Parathyroid adenoma (tissue), 2 donors: Measurements from ENCODE around the gene CDH13.

Experiments
- H2AFZ ChIP-seq: fragments of 300-600 bp; sonication (generic); one replicate; pipeline ENCODE4 v1.7.0; 2017; ENCODE audit warnings: antibody characterized with exemption, mild to moderate bottlenecking
- H3K27ac ChIP-seq: fragments of 300-600 bp; sonication (generic); one replicate; pipeline ENCODE4 v1.7.0; 2017
- H3K27me3 ChIP-seq: fragments of 300-600 bp; sonication (generic); one replicate; pipeline ENCODE4 v1.7.0; 2017; ENCODE audit warnings: low read length; ENCODE audit not compliant: control insufficient read depth, insufficient read depth
- H3K36me3 ChIP-seq: fragments of 300-600 bp; sonication (generic); one replicate; pipeline ENCODE4 v1.7.0; 2017; ENCODE audit warnings: low read length; ENCODE audit not compliant: control insufficient read depth, insufficient read depth
- H3K4me1 ChIP-seq: fragments of 300-600 bp; sonication (generic); one replicate; pipeline ENCODE4 v1.7.0; 2017; ENCODE audit warnings: control low read depth
- H3K4me2 ChIP-seq: fragments of 300-600 bp; sonication (generic); one replicate; pipeline ENCODE4 v1.7.0; 2017; ENCODE audit warnings: low read length
- H3K4me3 ChIP-seq: fragments of 300-600 bp; sonication (generic); one replicate; pipeline ENCODE4 v1.7.0; 2017; ENCODE audit warnings: low read depth, low read length
- H3K79me2 ChIP-seq: fragments of 300-600 bp; sonication (generic); one replicate; pipeline ENCODE4 v1.7.0; 2017; ENCODE audit warnings: control low read depth
- H3K9ac ChIP-seq: fragments of 300-600 bp; sonication (generic); one replicate; pipeline ENCODE4 v1.7.0; 2017; ENCODE audit warnings: mild to moderate bottlenecking
- H3K9me3 ChIP-seq: fragments of 300-600 bp; sonication (generic); one replicate; pipeline ENCODE4 v1.7.0; 2017; ENCODE audit warnings: low read length; ENCODE audit not compliant: control insufficient read depth
- CTCF ChIP-seq: fragments of 300-600 bp; sonication (generic); IDR thresholded peaks from one replicate; pipeline ENCODE4 v1.7.0; 2017; ENCODE audit warnings: antibody characterized with exemption, mild to moderate bottlenecking
- donor health status: primary hyperparathyroidism.

CDH13 gene

GRCh38 chr16:83105279-83106077 is 478.7 kb downstream of the CDH13 start:
- H3K79me2 ChIP-seq: no peaks in the 10 kb centered on the region
- no peaks in the 10 kb centered on the region for H3K4me1 ChIP-seq
- H2AFZ ChIP-seq: no peak overlapping the region
- H3K27ac ChIP-seq: no peak overlapping the region
- H3K36me3 ChIP-seq: no peaks in the 10 kb centered on the region
- H3K9ac ChIP-seq: no peak overlapping the region
- no peaks in the 10 kb centered on the region for H3K9me3 ChIP-seq
- H3K27me3 ChIP-seq: no peaks in the 10 kb centered on the region
- no peak overlapping the region for H3K4me3 ChIP-seq
- no peak for TF ChIP-seq CTCF
- no peak overlapping the region for H3K4me2 ChIP-seq

- no peak overlapping the region for H3K4me2 ChIP-seq
- no peak overlapping the region for H3K9ac ChIP-seq
- no peaks in the 10 kb centered on the region for H3K27me3 ChIP-seq
- H3K27ac ChIP-seq: no peak overlapping the region
- TF ChIP-seq CTCF: no peak
- no peaks in the 10 kb centered on the region for H3K9me3 ChIP-seq
- H2AFZ ChIP-seq: no peak overlapping the region
- H3K4me1 ChIP-seq: no peaks in the 10 kb centered on the region
- H3K4me3 ChIP-seq: no peak overlapping the region
- H3K36me3 ChIP-seq: no peaks in the 10 kb centered on the region
- H3K79me2 ChIP-seq: no peaks in the 10 kb centered on the region
These were observed 482.8 kb downstream of the CDH13 start for GRCh38 chr16:83109490-83110125.

GRCh38 chr16:83110269-83110668 is 483.5 kb downstream of the CDH13 start:
- Histone ChIP-seq H3K79me2 (no peaks in the 10 kb centered on the region), H3K4me3 (no peak overlapping the region), H3K27ac (no peak overlapping the region), H3K9me3 (no peaks in the 10 kb centered on the region), H3K36me3 (no peaks in the 10 kb centered on the region), H3K4me2 (no peak overlapping the region), H3K4me1 (no peaks in the 10 kb centered on the region), H3K27me3 (no peaks in the 10 kb centered on the region), H2AFZ (no peak overlapping the region), H3K9ac (no peak overlapping the region)
- no peak for TF ChIP-seq CTCF

- H3K4me3 ChIP-seq: no peak overlapping the region
- no peaks in the 10 kb centered on the region for H3K27me3 ChIP-seq
- H3K9me3 ChIP-seq: no peaks in the 10 kb centered on the region
- no peaks in the 10 kb centered on the region for H3K79me2 ChIP-seq
- H3K4me2 ChIP-seq: no peak overlapping the region
- no peaks in the 10 kb centered on the region for H3K36me3 ChIP-seq
- H3K4me1 ChIP-seq: no peaks in the 10 kb centered on the region
- no peak overlapping the region for H3K27ac ChIP-seq
- TF ChIP-seq CTCF: no peak
- no peak overlapping the region for H2AFZ ChIP-seq
- no peak overlapping the region for H3K9ac ChIP-seq
These were observed 486.5 kb downstream of the CDH13 start for GRCh38 chr16:83113317-83113716.
